ENCODE results near the gene TRIM28. TPM values are rescaled to one million over a fixed set of nuclear protein-coding genes. Genes with fewer than 3 reads are reported as not detected.

TRIM28 gene
- total RNA-seq, 1 donor from 2014 or later, result 351 TPM

DNA sequence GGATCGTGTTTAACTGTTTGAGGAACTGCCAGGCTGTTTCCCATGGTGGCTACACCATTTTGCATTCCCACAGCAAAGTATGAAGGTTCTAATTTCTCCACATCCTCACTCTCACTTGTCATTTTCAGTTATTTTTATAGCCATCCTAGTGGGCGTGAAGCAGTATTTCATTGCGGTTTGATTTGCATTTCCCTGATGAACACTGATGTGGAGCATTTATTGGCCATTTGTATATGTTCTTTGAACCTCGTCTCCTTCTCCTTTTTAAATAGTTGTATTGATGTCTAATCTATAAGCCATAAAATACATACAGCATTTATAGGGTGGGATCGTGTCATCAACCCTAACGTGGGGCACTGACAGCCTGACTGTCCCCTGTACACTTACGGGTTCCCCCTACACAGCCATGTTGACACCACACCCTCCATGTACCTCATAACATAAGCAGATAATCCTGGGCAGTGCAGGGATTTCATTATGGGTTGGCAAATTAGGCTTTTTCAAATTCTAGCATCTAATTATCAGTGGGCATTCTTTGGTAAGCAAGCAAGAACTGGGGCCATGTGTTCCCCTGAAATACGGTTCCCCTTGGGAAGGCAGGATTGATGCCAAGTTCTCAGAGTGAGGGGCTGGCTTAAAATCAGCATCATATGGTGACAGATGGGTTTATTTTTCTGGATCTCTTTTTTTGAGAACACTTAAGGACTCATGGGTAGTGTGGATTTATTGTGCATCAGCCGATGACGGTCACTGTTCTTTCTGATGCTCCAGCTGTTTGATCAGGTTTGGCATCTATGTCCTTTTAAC lies 12.6 kb upstream of the TRIM28 start:
- TF ChIP-seq, protein P1, sequence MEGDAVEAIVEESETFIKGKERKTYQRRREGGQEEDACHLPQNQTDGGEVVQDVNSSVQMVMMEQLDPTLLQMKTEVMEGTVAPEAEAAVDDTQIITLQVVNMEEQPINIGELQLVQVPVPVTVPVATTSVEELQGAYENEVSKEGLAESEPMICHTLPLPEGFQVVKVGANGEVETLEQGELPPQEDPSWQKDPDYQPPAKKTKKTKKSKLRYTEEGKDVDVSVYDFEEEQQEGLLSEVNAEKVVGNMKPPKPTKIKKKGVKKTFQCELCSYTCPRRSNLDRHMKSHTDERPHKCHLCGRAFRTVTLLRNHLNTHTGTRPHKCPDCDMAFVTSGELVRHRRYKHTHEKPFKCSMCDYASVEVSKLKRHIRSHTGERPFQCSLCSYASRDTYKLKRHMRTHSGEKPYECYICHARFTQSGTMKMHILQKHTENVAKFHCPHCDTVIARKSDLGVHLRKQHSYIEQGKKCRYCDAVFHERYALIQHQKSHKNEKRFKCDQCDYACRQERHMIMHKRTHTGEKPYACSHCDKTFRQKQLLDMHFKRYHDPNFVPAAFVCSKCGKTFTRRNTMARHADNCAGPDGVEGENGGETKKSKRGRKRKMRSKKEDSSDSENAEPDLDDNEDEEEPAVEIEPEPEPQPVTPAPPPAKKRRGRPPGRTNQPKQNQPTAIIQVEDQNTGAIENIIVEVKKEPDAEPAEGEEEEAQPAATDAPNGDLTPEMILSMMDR (IDR thresholded peaks at IDR 0.05; ENCODE audit: insufficient read depth, low read depth, low read length), result no peak
- TF ChIP-seq EZH2 (IDR thresholded peaks at IDR 0.05; ENCODE audit: insufficient read depth, low read length), result no peak
- Histone ChIP-seq H3K27me3 (ENCODE audit: insufficient read depth, low read length) (peaks cover 15% of the 10 kb centered on the region), H3K9me3 (ENCODE audit: insufficient read depth, low read depth, low read length) (no peaks in the 10 kb centered on the region), H3K4me1 (ENCODE audit: insufficient read depth, low read length) (no peaks in the 10 kb centered on the region), H4K20me1 (ENCODE audit: insufficient read depth, low read length) (no peaks in the 10 kb centered on the region), H3K9ac (ENCODE audit: low read length) (no peak overlapping the region), H3K79me2 (ENCODE audit: insufficient read depth, low read length) (no peaks in the 10 kb centered on the region), H2AFZ (ENCODE audit: low read depth, low read length) (no peak overlapping the region), H3K27ac (ENCODE audit: low read depth, low read length) (no peak overlapping the region), H3K36me3 (ENCODE audit: insufficient read depth, low read length) (no peaks in the 10 kb centered on the region), H3K4me2 (ENCODE audit: low read length) (no peak overlapping the region), H3K4me3 (ENCODE audit: insufficient read depth, low read depth, low read length) (no peak overlapping the region)
- DNase-seq (ENCODE audit: low read depth) (no peak), FAIRE-seq (no peak)
- peaks cover 24% of the 10 kb centered on the region for H3K27me3 Mint-ChIP-seq (ENCODE audit: low read depth, unreplicated experiment)
- H3K27ac Mint-ChIP-seq (ENCODE audit: unreplicated experiment), result no peak overlapping the region
- H3K4me1 Mint-ChIP-seq (ENCODE audit: low read depth, unreplicated experiment), result no peaks in the 10 kb centered on the region
- H3K4me3 Mint-ChIP-seq (ENCODE audit: unreplicated experiment), result no peak overlapping the region
- no peaks in the 10 kb centered on the region for H3K36me3 Mint-ChIP-seq (ENCODE audit: low read depth, unreplicated experiment)
- no peaks in the 10 kb centered on the region for H3K9me3 Mint-ChIP-seq (ENCODE audit: unreplicated experiment)

DNA sequence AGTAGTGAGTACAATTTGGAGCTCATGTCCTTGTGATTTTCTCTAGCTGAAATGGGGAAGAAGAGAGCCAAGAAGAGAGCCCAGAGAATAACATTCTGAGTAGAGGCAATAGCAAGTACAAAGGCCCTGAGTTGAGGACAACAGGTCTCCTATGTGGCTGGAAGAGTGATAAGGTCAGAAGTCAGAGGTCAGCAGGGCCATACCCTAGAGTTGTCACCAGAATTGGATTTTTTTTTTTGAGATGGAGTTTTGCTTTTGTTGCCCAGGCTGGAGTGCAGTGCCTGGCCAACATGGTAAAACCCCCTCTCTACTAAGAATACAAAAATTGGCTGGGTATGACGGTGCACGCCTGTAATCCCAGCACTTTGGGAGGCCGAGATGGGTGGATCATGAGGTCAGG lies 8.0 kb upstream of the TRIM28 start:
- no peaks in the 10 kb centered on the region for H3K9me3 Mint-ChIP-seq (ENCODE audit: unreplicated experiment)
- no peaks in the 10 kb centered on the region for H3K36me3 Mint-ChIP-seq (ENCODE audit: low read depth, unreplicated experiment)
- FAIRE-seq, result no peak

More for the DNA sequence above, 8.0 kb upstream of the TRIM28 start:
- Histone ChIP-seq H3K27ac (ENCODE audit: low read depth, low read length) (no peak overlapping the region), H3K79me2 (ENCODE audit: insufficient read depth, low read length) (no peaks in the 10 kb centered on the region), H3K4me3 (ENCODE audit: insufficient read depth, low read depth, low read length) (no peak overlapping the region), H3K4me1 (ENCODE audit: insufficient read depth, low read length) (no peaks in the 10 kb centered on the region), H3K27me3 (ENCODE audit: insufficient read depth, low read length) (peaks cover 21% of the 10 kb centered on the region), H3K4me2 (ENCODE audit: low read length) (no peak overlapping the region), H4K20me1 (ENCODE audit: insufficient read depth, low read length) (no peaks in the 10 kb centered on the region), H3K9me3 (ENCODE audit: insufficient read depth, low read depth, low read length) (no peaks in the 10 kb centered on the region), H2AFZ (ENCODE audit: low read depth, low read length) (no peak overlapping the region), H3K9ac (ENCODE audit: low read length) (no peak overlapping the region), H3K36me3 (ENCODE audit: insufficient read depth, low read length) (no peaks in the 10 kb centered on the region)
- Mint-ChIP-seq H3K4me3 (ENCODE audit: unreplicated experiment) (no peak overlapping the region), H3K27me3 (ENCODE audit: low read depth, unreplicated experiment) (peaks cover 29% of the 10 kb centered on the region), H3K27ac (ENCODE audit: unreplicated experiment) (no peak overlapping the region), H3K4me1 (ENCODE audit: low read depth, unreplicated experiment) (no peaks in the 10 kb centered on the region)
- no peak for DNase-seq (ENCODE audit: low read depth)
- TF ChIP-seq, protein P1 (IDR thresholded peaks at IDR 0.05; ENCODE audit: insufficient read depth, low read depth, low read length), result no peak
- no peak for TF ChIP-seq EZH2 (IDR thresholded peaks at IDR 0.05; ENCODE audit: insufficient read depth, low read length)
